ENCODE data around the gene FIG4. TPM values are rescaled to one million over a fixed set of nuclear protein-coding genes. Genes with fewer than 3 reads are reported as not detected.

The FIG4 gene
- polyA plus RNA-seq, 1 donor from 2014 or later = 35.4 TPM

DNA sequence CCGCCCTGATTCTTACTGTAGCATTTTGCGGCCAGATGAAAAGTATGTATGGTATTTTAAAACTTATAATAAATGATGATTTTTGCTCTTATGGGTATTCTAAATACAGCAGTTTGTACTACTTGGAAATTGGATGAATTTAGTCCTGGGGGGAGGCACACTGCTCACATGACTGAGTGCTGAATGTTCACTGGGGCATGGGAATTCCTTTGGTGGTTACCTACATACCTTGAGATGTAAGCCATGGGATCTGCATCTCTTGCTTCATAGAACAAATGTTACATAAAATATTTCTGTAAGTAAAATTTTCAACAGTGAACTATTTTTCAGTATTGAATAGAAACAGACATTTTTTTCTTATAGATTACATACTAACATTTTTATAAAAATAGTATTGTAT, 71.1 kb downstream of the FIG4 start:
- Histone ChIP-seq H3F3A (ENCODE audit: insufficient read depth, low read length, poor library complexity, severe bottlenecking) (no peaks in the 10 kb centered on the region), H3K9me2 (ENCODE audit: insufficient read depth, low read length) (no peaks in the 10 kb centered on the region), H3K9ac (ENCODE audit: low read length) (no peak overlapping the region), H3K9me3 (ENCODE audit: low read length) (no peaks in the 10 kb centered on the region), H2AFZ (ENCODE audit: low read depth, low read length) (no peak overlapping the region), H3K36me3 (ENCODE audit: insufficient read depth, low read length) (peaks cover 6% of the 10 kb centered on the region), H3K4me2 (ENCODE audit: low read length) (no peak overlapping the region), H3K4me3 (ENCODE audit: low read length) (no peak overlapping the region), H3K79me2 (replicated peaks; ENCODE audit: insufficient read depth, low read length) (no peaks in the 10 kb centered on the region), H3K27ac (ENCODE audit: low read length) (no peak overlapping the region), H3K27me3 (ENCODE audit: insufficient read depth, low read depth, low read length) (no peaks in the 10 kb centered on the region), H4K20me1 (ENCODE audit: insufficient read depth) (no peaks in the 10 kb centered on the region)
- TF ChIP-seq TAF1 (IDR thresholded peaks at IDR 0.05; ENCODE audit: low read depth) (no peak), REST (IDR thresholded peaks at IDR 0.05; ENCODE audit: borderline replicate concordance) (no peak), EP300 (conservative IDR thresholded peaks at IDR 0.05; ENCODE audit: poor library complexity, severe bottlenecking) (no peak), RAD21 (conservative IDR thresholded peaks at IDR 0.05) (no peak), POLR2AphosphoS5 (IDR thresholded peaks at IDR 0.05) (no peak), EZH2 (IDR thresholded peaks at IDR 0.05; ENCODE audit: borderline replicate concordance, insufficient read depth, low read length, poor library complexity, severe bottlenecking) (no peak), SMC3 (conservative IDR thresholded peaks at IDR 0.05; ENCODE audit: poor library complexity) (no peak), MXI1 (conservative IDR thresholded peaks at IDR 0.05; ENCODE audit: poor library complexity, severe bottlenecking) (no peak)
- TF ChIP-seq, protein P1, sequence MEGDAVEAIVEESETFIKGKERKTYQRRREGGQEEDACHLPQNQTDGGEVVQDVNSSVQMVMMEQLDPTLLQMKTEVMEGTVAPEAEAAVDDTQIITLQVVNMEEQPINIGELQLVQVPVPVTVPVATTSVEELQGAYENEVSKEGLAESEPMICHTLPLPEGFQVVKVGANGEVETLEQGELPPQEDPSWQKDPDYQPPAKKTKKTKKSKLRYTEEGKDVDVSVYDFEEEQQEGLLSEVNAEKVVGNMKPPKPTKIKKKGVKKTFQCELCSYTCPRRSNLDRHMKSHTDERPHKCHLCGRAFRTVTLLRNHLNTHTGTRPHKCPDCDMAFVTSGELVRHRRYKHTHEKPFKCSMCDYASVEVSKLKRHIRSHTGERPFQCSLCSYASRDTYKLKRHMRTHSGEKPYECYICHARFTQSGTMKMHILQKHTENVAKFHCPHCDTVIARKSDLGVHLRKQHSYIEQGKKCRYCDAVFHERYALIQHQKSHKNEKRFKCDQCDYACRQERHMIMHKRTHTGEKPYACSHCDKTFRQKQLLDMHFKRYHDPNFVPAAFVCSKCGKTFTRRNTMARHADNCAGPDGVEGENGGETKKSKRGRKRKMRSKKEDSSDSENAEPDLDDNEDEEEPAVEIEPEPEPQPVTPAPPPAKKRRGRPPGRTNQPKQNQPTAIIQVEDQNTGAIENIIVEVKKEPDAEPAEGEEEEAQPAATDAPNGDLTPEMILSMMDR (IDR thresholded peaks at IDR 0.05; ENCODE audit: poor library complexity, severe bottlenecking) = no peak

DNA sequence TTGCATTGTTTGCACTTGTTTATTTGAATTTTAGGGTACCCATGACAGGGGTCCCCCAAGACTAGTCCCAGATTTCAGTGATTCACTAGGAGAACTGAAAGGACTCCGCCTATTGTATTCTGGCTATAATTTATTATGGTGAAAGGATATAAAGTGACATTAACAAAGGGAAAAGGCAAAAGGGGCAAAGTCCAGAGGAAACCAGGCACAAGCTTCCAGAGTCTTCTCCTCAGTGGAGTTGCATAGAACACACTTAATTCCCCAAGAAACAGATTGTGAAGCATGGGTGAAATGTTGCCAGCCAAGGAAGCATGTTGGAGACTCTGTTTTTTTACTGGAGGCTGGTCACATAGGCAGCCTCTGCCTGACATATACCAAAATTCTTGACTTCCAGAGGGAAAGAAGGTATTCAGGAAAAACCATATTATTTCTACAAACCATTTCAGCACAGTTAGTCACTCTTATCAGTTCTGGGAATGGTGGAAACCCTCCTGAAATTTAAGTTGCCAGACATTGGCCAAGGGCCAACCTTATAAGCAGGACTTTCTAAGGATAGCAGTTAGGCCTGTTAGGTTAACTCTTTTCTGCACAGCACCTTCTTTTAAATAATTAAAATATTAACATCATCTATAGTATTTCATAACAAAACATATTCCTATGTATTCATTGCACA, 71.8 kb downstream of the FIG4 start:
- H3K9me2 ChIP-seq (ENCODE audit: insufficient read depth, low read length) = no peaks in the 10 kb centered on the region
- H3K79me2 ChIP-seq (replicated peaks; ENCODE audit: insufficient read depth, low read length) = no peaks in the 10 kb centered on the region
- H3K4me2 ChIP-seq (ENCODE audit: low read length) = no peak overlapping the region
- no peak for TF ChIP-seq SMC3 (conservative IDR thresholded peaks at IDR 0.05; ENCODE audit: poor library complexity)
- TF ChIP-seq EZH2 (IDR thresholded peaks at IDR 0.05; ENCODE audit: borderline replicate concordance, insufficient read depth, low read length, poor library complexity, severe bottlenecking) = no peak
- no peak for TF ChIP-seq POLR2AphosphoS5 (IDR thresholded peaks at IDR 0.05)
- TF ChIP-seq, protein P1 (IDR thresholded peaks at IDR 0.05; ENCODE audit: poor library complexity, severe bottlenecking) = no peak
- no peak for TF ChIP-seq EP300 (conservative IDR thresholded peaks at IDR 0.05; ENCODE audit: poor library complexity, severe bottlenecking)
- TF ChIP-seq REST (IDR thresholded peaks at IDR 0.05; ENCODE audit: borderline replicate concordance) = no peak
- no peak for TF ChIP-seq MXI1 (conservative IDR thresholded peaks at IDR 0.05; ENCODE audit: poor library complexity, severe bottlenecking)
- H3K4me3 ChIP-seq (ENCODE audit: low read length) = no peak overlapping the region
- H3K36me3 ChIP-seq (ENCODE audit: insufficient read depth, low read length) = peaks cover 6% of the 10 kb centered on the region
- H4K20me1 ChIP-seq (ENCODE audit: insufficient read depth) = no peaks in the 10 kb centered on the region
- H3F3A ChIP-seq (ENCODE audit: insufficient read depth, low read length, poor library complexity, severe bottlenecking) = no peaks in the 10 kb centered on the region
- H3K27me3 ChIP-seq (ENCODE audit: insufficient read depth, low read depth, low read length) = no peaks in the 10 kb centered on the region
- no peaks in the 10 kb centered on the region for H3K9me3 ChIP-seq (ENCODE audit: low read length)
- no peak overlapping the region for H2AFZ ChIP-seq (ENCODE audit: low read depth, low read length)
- H3K9ac ChIP-seq (ENCODE audit: low read length) = no peak overlapping the region
- H3K27ac ChIP-seq (ENCODE audit: low read length) = no peak overlapping the region
